MM.1S (cell line): Measurements from ENCODE around the gene SLCO1C1.

Experiments used
- EZH2 ChIP-seq: fragments of 300-600 bp; sonication (generic); optimal IDR thresholded peaks from 2 replicates; pipeline ENCODE3; 2017; ENCODE audit warnings: low read depth, mild to moderate bottlenecking, antibody characterized with exemption, low read length, mixed read lengths
- TF ChIP-seq, protein P1 (sequence below): fragments of 300-600 bp; sonication (generic); IDR thresholded peaks from 2 replicates; pipeline ENCODE4 v1.5.1; 2016; ENCODE audit warnings: antibody characterized with exemption, low read length, mixed read lengths

DNA sequence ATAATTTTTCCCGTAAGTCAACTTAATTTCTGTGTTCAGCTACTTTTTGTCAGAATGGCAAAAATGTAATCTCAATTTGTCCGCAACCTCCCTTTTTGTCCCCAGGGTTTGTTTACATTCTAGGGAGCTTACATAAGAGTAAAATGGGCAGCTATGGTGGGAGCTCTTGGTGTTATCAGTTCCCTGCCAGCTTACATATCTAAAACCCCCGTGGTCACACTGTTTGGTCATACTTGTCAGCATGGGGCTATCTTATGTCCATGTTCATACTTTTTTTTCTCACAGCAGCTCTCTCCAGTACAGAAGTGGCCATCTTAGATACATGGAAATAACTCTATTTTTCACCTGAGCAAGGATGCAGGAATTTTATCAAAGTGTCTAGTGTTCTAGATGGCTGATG lies 16.7 kb downstream of the SLCO1C1 start:
- TF ChIP-seq EZH2 = no peak
- TF ChIP-seq, protein P1, sequence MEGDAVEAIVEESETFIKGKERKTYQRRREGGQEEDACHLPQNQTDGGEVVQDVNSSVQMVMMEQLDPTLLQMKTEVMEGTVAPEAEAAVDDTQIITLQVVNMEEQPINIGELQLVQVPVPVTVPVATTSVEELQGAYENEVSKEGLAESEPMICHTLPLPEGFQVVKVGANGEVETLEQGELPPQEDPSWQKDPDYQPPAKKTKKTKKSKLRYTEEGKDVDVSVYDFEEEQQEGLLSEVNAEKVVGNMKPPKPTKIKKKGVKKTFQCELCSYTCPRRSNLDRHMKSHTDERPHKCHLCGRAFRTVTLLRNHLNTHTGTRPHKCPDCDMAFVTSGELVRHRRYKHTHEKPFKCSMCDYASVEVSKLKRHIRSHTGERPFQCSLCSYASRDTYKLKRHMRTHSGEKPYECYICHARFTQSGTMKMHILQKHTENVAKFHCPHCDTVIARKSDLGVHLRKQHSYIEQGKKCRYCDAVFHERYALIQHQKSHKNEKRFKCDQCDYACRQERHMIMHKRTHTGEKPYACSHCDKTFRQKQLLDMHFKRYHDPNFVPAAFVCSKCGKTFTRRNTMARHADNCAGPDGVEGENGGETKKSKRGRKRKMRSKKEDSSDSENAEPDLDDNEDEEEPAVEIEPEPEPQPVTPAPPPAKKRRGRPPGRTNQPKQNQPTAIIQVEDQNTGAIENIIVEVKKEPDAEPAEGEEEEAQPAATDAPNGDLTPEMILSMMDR = no peak
